HG03354 (cell line): ENCODE data around the gene ZNF827.
A peak's percentile ranks its signal among the peaks of the same experiment; 100 is the strongest.

Source experiments
- ATAC-seq: cut with Tn5 transposase; IDR thresholded peaks from one replicate; pipeline ENCODE4 v1.9.1; 2021; ENCODE audit warnings: mild to moderate bottlenecking; ENCODE audit not compliant: unreplicated experiment, poor library complexity, severe bottlenecking

The ZNF827 gene

DNA sequence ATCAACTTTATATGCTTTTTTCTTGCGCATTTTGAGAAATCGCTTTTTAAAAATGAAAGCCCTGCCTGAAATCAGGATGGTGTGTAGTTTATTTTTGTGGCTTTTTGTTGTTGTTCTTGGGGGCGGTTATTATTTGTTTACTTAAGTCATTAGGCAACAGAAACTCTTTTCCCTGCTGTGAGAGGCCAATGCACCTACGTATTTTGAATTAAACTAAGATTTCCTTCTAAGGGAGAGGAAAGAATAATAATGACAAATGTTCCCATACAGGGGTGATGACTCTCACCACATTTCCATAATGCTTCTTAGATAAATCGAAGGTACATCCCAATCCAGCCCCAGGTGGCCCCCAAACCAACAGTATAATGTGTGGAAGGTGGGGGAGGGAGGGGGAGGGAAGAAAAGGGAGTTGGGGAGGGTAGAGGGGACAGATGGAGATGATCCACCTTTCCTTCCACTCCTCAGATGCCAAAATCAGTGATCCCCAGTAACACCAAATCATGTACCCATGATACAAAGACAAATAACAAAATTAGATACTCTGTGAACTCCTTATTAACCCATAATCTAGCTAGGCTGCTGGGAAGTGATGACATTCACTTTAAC, 39.6 kb downstream of the ZNF827 start:
- no peak for ATAC-seq

DNA sequence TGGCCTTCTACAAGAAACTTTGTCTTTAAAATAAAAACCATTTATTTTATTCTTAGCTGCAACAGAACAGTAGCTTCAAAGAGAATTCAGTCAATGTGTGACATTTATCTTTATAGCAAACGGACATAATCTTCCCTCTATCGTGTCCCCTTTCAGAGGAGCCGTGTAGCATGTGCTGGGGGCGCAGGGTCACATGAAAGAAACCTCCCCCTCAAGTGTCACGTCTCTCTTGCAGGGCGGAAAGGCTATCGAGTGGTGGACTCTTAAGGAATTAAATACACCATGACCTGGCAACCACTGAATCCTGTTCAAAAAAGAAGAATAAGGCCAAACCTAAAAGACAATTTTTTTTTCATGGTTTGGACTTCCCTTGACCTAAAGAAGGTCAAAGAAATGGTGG, 40.2 kb downstream of the ZNF827 start:
- no peak for ATAC-seq

GRCh38 chr4:145895056-145895455, 43.6 kb downstream of the ZNF827 start:
- no peak for ATAC-seq

GRCh38 chr4:145891958-145892357, 46.7 kb downstream of the ZNF827 start:
- no peak for ATAC-seq

GRCh38 chr4:145890689-145891088, 47.9 kb downstream of the ZNF827 start:
- ATAC-seq, result no peak

- ATAC-seq, result no peak
Measured at GRCh38 chr4:145888393-145888792, 50.2 kb downstream of the ZNF827 start.

DNA sequence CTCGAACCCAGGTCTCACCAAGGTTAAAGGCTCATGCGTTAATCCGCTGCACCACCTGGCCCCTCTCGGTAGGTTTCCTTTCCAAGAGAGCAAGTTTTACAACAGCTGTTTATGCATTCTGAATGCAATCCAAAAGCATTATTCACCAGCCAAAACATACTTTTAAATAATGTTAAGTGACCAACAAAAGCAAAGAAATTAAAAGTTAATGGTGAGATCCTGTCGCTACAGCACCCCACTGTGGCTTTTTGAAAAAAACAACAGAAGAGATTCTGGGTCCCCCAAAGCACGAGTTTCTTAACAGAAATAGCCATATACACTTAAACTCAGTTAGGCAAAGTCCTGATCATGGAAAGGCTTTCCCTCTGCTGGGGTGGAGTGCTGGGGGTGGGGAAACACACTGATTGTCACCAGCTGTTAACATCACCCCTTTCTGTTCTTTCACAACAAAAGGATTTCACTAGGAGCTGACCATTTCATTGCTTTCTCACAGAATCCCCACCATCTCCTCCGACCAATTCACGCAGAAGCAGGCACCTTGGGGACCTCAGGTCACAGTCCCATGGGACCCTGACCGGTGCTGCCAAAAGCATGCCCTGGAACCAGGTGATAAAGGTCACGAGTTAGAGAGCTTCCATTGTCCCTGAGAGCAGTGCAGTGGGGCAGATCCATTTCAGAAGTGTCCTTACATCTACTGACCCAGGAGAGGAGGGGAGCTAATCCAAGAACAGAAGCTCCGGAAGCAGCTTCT, 51.2 kb downstream of the ZNF827 start:
- peak; percentile 46 for ATAC-seq

DNA sequence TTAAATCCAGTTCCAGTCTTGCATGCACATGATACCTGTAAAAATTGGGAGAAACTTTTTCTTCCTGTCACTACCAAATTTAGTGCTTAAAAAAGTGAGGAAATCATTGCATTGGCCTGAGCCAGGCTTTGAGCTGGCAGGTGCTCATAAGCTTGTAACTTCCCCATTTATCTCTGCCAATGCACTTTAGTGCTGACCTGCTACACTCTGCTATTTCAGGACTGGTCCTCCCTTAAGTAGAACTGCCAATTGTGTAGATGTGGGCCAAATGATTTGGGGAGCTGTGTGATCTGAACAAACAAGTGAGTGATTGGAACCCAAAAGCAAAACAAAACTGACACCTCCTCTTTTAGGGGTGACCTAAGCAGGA, 51.8 kb downstream of the ZNF827 start:
- ATAC-seq, result no peak

DNA sequence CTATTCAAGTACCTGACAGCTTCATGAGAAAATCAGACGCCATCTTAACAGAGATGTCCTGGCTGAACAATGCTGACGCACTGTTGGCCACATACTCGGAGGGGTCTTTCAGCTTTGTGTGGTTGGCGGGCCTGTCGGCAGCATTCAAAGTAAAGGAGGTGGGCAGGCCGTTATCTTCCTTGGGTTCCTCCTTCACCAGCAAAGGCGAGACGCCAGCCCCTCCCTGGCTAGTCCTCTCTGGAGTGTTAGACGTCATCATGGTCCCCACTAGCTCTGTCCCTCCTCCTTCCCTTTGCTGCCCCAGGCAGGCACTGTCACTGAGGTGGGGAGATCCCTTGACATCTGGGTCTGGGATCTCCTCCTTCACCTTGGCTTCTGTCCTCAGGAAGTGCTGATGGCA, 53.0 kb downstream of the ZNF827 start:
- no peak for ATAC-seq

- no peak for ATAC-seq
Measured at GRCh38 chr4:145884775-145885174, 53.8 kb downstream of the ZNF827 start.

- no peak for ATAC-seq
Measured at GRCh38 chr4:145883101-145883694, 55.4 kb downstream of the ZNF827 start.

- ATAC-seq, result no peak
Measured at GRCh38 chr4:145882604-145883003, 56.0 kb downstream of the ZNF827 start.

GRCh38 chr4:145881989-145882388, 56.6 kb downstream of the ZNF827 start:
- peak; percentile 53 for ATAC-seq

DNA sequence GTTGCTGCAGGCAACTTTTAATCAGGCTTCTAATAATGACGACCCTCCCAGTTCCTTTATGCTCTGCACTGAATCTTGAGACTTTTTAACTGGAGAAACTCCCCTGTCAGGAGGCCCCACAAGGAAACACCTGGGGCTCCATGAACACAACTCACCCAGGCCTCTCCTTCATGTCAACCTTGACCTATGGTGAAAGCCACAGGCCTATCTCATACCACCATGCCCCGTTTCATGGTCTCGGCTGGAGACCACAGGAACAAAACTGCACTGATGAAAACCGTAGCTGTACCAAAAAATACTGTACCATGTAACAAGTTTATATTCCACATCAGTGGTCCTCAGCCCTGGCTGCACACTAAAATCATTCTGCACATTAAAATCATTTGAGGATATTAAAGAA, 57.0 kb downstream of the ZNF827 start:
- peak; percentile 58 for ATAC-seq

GRCh38 chr4:145880355-145880960, 58.2 kb downstream of the ZNF827 start:
- ATAC-seq, result no peak

GRCh38 chr4:145879598-145879997, 59.0 kb downstream of the ZNF827 start:
- no peak for ATAC-seq

DNA sequence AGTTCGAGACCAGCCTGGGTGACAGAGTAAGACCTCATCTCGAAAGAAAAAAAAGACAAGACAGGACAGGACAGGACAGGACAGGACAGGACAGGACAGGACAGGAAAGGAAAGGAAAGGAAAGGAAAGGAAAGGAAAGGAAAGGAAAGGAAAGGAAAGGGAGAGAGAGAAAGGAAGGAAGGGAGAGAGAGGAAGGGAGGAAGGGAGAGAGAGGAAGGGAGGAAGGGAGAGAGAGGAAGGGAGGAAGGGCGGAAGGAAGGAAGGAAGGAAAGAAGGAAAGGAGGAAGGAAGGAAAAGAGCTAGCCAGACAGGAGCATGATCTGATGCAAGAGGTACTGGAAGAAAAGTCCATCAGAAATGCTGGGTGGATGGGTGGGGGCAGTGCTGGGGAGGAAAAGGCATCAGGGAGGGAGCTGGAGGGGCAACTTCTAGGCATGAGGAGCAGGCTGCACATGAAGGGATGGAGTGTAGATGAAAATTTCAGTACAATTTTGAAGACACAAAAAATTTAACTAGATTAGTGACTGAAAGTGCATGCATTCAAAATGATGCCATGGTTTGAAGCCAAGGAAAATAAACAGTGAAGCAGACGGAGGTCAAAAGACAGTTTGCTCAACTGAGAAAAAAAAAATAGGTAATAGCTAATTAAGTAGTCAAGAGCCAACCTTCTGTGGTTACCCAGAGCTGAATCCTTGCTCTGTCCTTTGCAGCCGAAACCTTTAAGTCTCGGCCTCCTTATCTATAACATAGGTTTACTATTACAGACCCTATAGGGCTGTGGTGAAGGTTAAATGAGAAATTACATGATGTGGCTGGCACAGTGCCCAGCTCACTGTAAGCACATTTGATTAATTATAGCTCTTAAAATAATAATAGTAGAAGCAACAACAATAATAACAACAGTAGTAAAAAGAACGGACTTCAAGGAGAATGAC, 59.9 kb downstream of the ZNF827 start:
- ATAC-seq, result no peak

DNA sequence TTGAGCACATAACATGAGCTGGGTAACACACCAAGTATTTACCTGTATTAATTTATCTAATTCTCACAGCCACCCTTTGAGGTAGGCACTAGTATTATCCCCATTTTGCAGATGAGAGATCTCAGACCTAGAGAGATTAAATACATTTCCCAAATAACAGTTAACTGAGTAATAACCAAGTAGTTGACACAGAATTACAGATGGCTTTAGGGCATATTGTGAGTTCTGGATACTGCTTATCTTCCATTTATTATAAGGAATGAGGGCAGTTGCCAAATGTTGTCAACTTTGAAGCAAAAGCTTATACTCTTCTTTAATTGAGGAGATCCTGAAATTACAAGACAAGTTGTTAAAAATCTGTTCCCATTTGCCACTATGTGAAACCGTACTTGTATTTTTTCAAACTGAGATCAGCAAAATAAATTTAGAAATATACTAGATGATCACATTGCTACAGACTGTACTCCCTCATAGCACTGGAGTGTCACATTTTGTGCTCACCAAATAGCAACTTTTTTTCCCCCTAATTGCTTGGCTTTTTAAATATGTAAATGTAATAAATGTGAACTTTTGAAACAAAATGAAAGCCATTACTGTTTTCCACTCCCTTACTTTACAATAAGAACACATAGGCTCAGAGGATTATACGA, 62.0 kb downstream of the ZNF827 start:
- ATAC-seq, result no peak

DNA sequence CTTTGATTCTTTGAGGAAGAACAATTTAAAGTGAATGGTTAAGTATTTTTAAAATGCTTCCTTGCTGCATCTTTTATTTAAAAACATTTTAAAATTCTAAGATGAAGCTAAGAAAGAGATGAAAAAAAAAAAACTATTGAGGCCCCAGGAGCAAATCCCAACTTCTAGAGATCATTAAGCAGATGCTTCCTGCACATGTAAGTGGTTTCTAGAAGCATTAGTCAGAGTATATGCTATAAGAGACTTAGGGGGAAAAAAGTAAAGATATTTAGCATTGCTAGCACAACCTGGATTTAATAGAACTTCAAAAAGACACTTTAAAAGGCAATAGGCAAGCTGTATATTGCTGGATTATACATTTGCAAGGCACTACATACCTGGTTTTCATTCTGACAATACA, 64.7 kb downstream of the ZNF827 start:
- ATAC-seq, result no peak
